DND-41 (cell line): Measurements from ENCODE around the gene PRKCB.

Experiments
- EZH2 ChIP-seq: IDR thresholded peaks from 3 replicates; pipeline ENCODE4 v1.6.1; 2012; ENCODE audit warnings: borderline replicate concordance, low read depth, mild to moderate bottlenecking, moderate library complexity, low read length, inconsistent platforms; ENCODE audit not compliant: severe bottlenecking
- TF ChIP-seq, protein P1 (sequence below): IDR thresholded peaks from 2 replicates; pipeline ENCODE4 v1.5.1; 2012; ENCODE audit warnings: borderline replicate concordance, low read length, moderate library complexity, mild to moderate bottlenecking; ENCODE audit not compliant: poor library complexity, severe bottlenecking; ENCODE audit errors: extremely low read depth

DNA sequence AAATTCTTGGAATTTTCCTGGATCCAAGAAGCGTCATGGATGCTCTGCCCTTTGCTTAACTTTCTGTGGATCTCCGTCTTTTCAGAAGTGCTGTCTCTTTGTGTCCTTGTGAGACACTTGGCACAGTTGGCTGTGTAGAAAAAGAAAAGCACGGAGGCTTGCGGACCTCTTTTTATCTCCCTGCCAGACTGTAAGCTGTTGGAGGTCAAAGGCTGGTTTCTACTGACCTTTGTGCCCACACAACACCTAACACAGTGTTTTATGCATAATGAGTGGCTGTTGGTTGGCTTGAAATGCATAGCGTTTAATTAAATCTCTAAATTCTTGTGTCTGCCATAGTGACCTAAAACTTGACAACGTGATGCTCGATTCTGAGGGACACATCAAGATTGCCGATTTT, 344.7 kb downstream of the PRKCB start:
- TF ChIP-seq, protein P1, sequence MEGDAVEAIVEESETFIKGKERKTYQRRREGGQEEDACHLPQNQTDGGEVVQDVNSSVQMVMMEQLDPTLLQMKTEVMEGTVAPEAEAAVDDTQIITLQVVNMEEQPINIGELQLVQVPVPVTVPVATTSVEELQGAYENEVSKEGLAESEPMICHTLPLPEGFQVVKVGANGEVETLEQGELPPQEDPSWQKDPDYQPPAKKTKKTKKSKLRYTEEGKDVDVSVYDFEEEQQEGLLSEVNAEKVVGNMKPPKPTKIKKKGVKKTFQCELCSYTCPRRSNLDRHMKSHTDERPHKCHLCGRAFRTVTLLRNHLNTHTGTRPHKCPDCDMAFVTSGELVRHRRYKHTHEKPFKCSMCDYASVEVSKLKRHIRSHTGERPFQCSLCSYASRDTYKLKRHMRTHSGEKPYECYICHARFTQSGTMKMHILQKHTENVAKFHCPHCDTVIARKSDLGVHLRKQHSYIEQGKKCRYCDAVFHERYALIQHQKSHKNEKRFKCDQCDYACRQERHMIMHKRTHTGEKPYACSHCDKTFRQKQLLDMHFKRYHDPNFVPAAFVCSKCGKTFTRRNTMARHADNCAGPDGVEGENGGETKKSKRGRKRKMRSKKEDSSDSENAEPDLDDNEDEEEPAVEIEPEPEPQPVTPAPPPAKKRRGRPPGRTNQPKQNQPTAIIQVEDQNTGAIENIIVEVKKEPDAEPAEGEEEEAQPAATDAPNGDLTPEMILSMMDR = no peak
- TF ChIP-seq EZH2 = no peak
